GM19455 (cell line): Measurements from ENCODE around the gene PIP5K1B.
A peak's percentile ranks its signal among the peaks of the same experiment; 100 is the strongest.

Source experiments
- ATAC-seq: cut with Tn5 transposase; IDR thresholded peaks from one replicate; pipeline ENCODE4 v1.9.1; 2021; ENCODE audit not compliant: unreplicated experiment

PIP5K1B gene

GRCh38 chr9:69016191-69017096, 311.4 kb downstream of the PIP5K1B start:
- ATAC-seq: no peak

DNA sequence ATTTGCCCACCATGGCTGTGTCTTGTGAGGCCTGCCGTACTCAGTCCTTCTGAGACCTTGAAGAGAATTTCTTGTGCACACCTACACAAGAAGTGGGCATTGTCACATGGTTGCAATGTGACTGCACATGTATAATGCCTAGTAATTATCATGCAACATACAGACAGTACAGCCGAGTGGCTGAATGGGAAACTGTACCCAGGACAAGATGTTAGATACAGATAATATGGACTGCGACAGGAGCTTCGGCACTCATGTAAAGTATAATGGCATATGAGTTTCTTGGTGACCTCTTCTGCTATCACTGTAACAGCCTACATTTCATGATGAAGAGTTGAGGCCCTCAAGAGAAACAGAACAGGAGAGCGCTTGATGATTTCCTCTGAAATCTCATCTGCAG, 313.7 kb downstream of the PIP5K1B start:
- ATAC-seq: no peak

- ATAC-seq: no peak
These were observed 314.8 kb downstream of the PIP5K1B start for GRCh38 chr9:69019808-69020207.

GRCh38 chr9:69020301-69021145, 315.5 kb downstream of the PIP5K1B start:
- no peak for ATAC-seq

DNA sequence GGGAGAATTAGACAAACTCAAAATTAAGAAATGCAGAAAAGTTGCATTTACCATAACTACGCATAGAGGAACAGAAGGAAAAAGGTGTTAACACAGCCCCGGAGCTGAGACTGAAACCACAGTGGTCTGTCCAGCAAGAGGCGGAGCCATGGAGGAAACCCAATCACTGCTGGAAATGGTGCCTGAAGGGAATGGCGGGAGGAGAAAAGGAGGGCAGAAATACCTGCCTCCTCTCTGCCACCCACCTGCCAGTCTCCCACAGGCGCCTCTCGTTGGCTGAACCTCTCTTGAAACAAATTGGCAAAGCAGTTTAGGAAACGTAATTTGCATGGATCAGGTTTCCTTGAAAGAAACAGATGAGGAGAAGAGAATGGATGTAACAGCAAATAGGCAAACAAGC, 318.6 kb downstream of the PIP5K1B start:
- ATAC-seq: no peak

DNA sequence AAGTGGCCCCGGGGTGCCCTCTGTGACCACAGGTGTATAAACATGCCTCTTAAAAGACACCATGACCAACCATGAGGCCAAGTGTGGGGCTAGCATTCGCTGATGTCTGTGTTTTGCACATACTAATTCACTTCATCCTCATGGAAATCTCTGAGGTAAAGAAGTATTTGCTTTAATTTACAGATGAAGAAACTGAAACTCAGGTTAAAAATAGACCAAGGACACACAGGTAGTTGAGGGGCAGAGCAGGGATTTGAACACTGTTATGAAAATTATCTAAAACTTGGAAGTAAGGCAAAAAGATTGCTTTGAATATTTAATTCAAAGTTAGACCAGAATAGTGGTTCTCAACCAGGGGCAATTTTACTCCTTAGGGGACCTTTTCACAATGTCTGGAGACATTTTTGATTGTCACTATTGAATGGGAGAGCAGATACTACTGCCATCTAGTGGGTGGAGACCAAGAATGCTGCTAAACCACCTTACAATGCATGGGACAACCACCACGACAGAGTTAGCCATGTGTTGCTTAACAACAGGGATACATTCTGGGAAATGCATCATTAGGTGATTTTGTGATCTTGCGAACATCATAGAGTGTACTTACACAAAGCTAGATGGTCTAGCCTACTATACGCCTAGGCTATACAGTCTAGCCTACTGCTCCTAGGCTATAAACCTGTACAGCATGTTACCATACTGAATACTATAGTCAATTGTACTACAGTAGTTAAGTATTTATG, 322.5 kb downstream of the PIP5K1B start:
- peak; percentile 83 for ATAC-seq

DNA sequence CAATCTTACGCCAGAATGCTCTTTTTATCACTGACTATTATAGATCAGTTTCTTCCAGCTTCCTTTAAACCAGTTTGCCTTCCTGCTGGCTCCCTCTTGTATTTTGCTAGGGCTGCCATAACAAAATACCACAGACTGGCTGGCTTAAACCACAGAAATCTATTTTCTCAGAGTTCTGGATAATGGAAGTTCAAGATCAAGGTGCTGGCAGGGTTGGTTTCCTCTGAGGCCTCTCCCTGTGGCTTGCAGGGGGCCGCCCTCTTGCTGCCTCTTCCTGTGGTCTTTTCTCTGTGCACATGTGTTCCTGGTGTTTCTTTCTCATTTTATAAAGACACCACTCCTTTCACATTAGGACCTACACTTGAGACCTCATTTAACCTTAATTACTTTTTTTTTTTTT, 323.7 kb downstream of the PIP5K1B start:
- no peak for ATAC-seq

DNA sequence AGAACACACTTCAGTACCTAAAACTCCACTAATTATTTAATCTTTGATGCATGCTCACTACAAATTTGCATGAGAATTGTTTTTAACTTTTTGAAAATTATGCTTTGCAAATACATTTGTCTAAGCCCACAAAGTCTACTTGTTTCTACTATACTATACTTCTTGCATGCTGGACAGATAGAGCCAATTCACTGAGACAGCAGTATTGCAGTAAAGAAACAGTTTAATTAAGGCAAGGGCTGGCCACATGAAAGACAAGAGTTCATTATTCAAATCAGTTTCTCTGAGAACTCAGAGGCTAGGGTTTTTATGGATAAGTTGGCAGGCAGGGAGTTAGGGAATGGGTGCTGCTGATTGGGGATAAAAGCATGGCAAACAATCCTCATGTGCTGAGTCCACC, 324.5 kb downstream of the PIP5K1B start:
- ATAC-seq: no peak

- ATAC-seq: no peak
These were observed 326.0 kb downstream of the PIP5K1B start for GRCh38 chr9:69030851-69031645.

DNA sequence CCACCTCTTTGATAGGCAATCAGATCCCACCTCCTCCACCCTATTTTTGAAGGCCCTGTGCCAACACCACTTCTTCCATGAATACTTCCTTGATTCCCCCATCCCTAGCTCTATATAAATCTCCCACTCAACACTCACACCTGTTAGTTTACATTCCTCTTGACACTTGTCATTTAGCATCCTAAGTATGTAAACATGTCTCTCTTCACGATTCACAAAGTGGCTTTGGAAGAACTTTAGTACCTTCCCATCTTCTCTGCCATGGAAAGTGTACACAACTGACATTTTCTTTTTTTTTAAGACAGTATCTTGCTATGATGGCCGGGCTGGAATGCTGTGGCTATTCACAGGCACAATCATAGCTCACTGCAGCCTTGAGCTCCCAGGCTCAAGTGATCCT, 329.0 kb downstream of the PIP5K1B start:
- no peak for ATAC-seq

- peak; percentile 95 for ATAC-seq
These were observed 330.6 kb downstream of the PIP5K1B start, which contains the start of gene FXN for GRCh38 chr9:69035438-69036308. TSS of gene FXN (plus strand) at chr9:69035752. CDS start at chr9:69035783, 31 bp downstream.

- ATAC-seq: peak; percentile 41
These were observed 331.3 kb downstream of the PIP5K1B start for GRCh38 chr9:69036309-69036708.

DNA sequence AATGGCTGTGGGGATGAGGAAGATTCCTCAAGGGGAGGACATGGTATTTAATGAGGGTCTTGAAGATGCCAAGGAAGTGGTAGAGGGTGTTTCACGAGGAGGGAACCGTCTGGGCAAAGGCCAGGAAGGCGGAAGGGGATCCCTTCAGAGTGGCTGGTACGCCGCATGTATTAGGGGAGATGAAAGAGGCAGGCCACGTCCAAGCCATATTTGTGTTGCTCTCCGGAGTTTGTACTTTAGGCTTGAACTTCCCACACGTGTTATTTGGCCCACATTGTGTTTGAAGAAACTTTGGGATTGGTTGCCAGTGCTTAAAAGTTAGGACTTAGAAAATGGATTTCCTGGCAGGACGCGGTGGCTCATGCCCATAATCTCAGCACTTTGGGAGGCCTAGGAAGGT, 331.8 kb downstream of the PIP5K1B start:
- ATAC-seq: no peak

- ATAC-seq: no peak
These were observed 335.6 kb downstream of the PIP5K1B start for GRCh38 chr9:69040646-69041045.

GRCh38 chr9:69044240-69045219, 339.5 kb downstream of the PIP5K1B start:
- ATAC-seq: no peak

DNA sequence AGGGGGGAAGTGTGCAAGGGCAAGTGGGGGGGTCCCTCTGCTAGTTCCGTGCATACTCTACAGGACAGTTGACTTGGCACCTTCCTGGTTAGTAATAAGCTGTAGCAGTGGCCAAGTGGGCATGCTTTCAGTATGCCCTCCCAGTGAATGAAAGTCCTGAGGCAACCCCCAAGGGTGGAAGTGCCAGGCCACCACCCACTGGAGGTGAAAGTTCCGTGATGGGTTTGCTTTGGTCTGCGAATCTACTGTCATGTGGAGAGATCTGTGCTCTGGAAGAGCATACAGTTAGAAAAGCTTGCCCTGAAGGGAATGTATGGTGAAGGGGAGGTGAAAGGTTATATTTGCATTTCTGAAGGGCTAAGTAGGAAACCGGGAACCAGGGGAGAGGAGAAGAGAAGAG, 340.8 kb downstream of the PIP5K1B start:
- ATAC-seq: no peak

DNA sequence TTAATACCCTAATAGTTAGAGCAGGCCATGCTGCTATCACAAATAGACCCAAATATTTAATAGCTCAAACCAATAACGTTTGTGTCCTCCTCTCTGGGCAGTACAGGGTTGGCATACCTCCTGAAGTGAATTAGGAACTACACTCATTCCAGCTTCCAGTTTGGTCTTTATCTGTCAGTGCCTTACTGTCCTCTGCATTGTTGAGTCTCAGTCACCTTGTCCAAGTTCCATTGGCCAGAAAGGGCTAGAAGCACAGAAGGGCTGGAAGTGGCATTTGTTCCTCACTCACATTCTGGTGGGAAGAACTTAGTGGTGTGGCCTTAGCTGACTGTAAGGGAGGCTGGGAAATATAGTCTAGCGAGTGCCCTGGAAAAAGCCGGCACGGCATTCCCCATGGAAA, 341.7 kb downstream of the PIP5K1B start:
- ATAC-seq: no peak

GRCh38 chr9:69047371-69047770, 342.3 kb downstream of the PIP5K1B start:
- ATAC-seq: no peak
